Endothelial cell of umbilical vein (primary cell): ENCODE data around the gene APBB2. TPM values are rescaled to one million over a fixed set of nuclear protein-coding genes. Genes with fewer than 3 reads are reported as not detected.
A peak's percentile ranks its signal among the peaks of the same experiment; 100 is the strongest.

Experiments used
- BruUV-seq: library from RNA; stranded (reverse); fragments of 400-500 nt; replicated peaks from 2 replicates; lab custom pipeline; 2021; lab: Mats Ljungman, UMichigan
- CTCF ChIA-PET: fragments of 300-600, 350-600 bp; sonication (Branson Sonifier 250); formaldehyde crosslinking; loops from one replicate; lab custom pipeline; 2021; ENCODE audit warnings: antibody characterized with exemption, inconsistent platforms; lab: Charles Lee
- POLR2A ChIA-PET: fragments of 300-600, 350-600 bp; sonication (Branson Sonifier 250); formaldehyde crosslinking; loops from one replicate; lab custom pipeline; 2021; ENCODE audit warnings: antibody characterized with exemption, inconsistent platforms; lab: Charles Lee
- DNase-seq: peaks from one replicate; pipeline ENCODE4 v3.0.0-alpha.2; 2011; ENCODE audit warnings: low read depth, low spot score
- FAIRE-seq: peaks from 2 replicates; lab custom pipeline; 2011; peaks lifted over from hg19 to GRCh38; lab: Jason Lieb, UNC
- H2AFZ ChIP-seq: 2 replicates; pipeline ENCODE4 v1.6.0; 2012; ENCODE audit warnings: low read depth, low read length, control low read depth, inconsistent platforms
- H3K27ac ChIP-seq: 2 replicates; pipeline ENCODE4 v1.5.1; 2011; ENCODE audit warnings: low read depth, mild to moderate bottlenecking, control low read depth, low read length, moderate library complexity; ENCODE audit not compliant: insufficient read depth
- H3K27me3 ChIP-seq, 2 experiments: 2 replicates each; pipeline versions ENCODE4 v1.6.0 to v1.6.1; 2011; ENCODE audit warnings: low read length in 2 of 2, mixed read lengths in 1 of 2; ENCODE audit not compliant: control insufficient read depth in 2 of 2, insufficient read depth in 2 of 2
- H3K36me3 ChIP-seq, 2 experiments: 2 replicates in 1 of 2; 3 replicates in 1 of 2; pipeline ENCODE4 v1.5.1; 2011; ENCODE audit warnings: low read length in 2 of 2, mild to moderate bottlenecking in 1 of 2, moderate library complexity in 1 of 2; ENCODE audit not compliant: control insufficient read depth in 2 of 2, insufficient read depth in 2 of 2; ENCODE audit errors: extremely low read depth in 1 of 2
- H3K4me1 ChIP-seq: 3 replicates; pipeline ENCODE4 v1.5.1; 2011; ENCODE audit warnings: mild to moderate bottlenecking, low read length; ENCODE audit not compliant: control insufficient read depth, insufficient read depth; ENCODE audit errors: extremely low read depth
- H3K4me2 ChIP-seq: 2 replicates; pipeline ENCODE4 v1.6.1; 2011; ENCODE audit warnings: low read length, control low read depth, mixed read lengths; ENCODE audit not compliant: insufficient read depth
- H3K4me3 ChIP-seq, 3 experiments: fragments of 200-600 bp in 1 of 3; sonication (generic), shearing (Covaris generic) in 1 of 3; replicated peaks in 1 of 3; 2 replicates each; pipeline ENCODE4 v1.5.1; 2011 to 2016; ENCODE audit warnings: control low read depth in 3 of 3, low read length in 3 of 3, mild to moderate bottlenecking in 2 of 3, inconsistent platforms in 1 of 3, low read depth in 1 of 3, moderate library complexity in 1 of 3; ENCODE audit not compliant: insufficient read depth in 1 of 3
- H3K79me2 ChIP-seq: 2 replicates; pipeline ENCODE4 v1.6.0; 2012; ENCODE audit warnings: low read length, inconsistent platforms; ENCODE audit not compliant: control insufficient read depth, insufficient read depth
- H3K9ac ChIP-seq: replicated peaks from 2 replicates; pipeline ENCODE3; 2011; ENCODE audit warnings: low read length, control low read depth; ENCODE audit not compliant: insufficient read depth; ENCODE audit errors: extremely low read depth
- H3K9me1 ChIP-seq: replicated peaks from 3 replicates; pipeline ENCODE4 v1.6.0; 2011; ENCODE audit warnings: mild to moderate bottlenecking, low read length; ENCODE audit not compliant: control insufficient read depth, insufficient read depth; ENCODE audit errors: extremely low read depth
- H3K9me3 ChIP-seq: replicated peaks from 2 replicates; pipeline ENCODE4 v1.5.1; 2012; ENCODE audit warnings: low read length, inconsistent platforms; ENCODE audit not compliant: control insufficient read depth, insufficient read depth
- H4K20me1 ChIP-seq: replicated peaks from 2 replicates; pipeline ENCODE3; 2011; ENCODE audit warnings: mild to moderate bottlenecking, low read length; ENCODE audit not compliant: control insufficient read depth, insufficient read depth; ENCODE audit errors: extremely low read depth
- CTCF ChIP-seq, 2 donors: IDR thresholded peaks; 1 replicate in 1 of 2; 2 replicates in 1 of 2; pipeline ENCODE4 v1.5.1; 2011; ENCODE audit warnings: low read length in 2 of 2, mild to moderate bottlenecking in 2 of 2, moderate library complexity in 2 of 2, control low read depth in 1 of 2, inconsistent platforms in 1 of 2, low read depth in 1 of 2; ENCODE audit not compliant: insufficient read depth in 1 of 2; ENCODE audit errors: extremely low read depth in 1 of 2
- EZH2 ChIP-seq: IDR thresholded peaks from 2 replicates; pipeline ENCODE4 v1.6.1; 2012; ENCODE audit warnings: borderline replicate concordance, low read depth, mild to moderate bottlenecking, moderate library complexity, low read length, inconsistent platforms; ENCODE audit not compliant: severe bottlenecking
- FOS ChIP-seq: IDR thresholded peaks from 2 replicates; pipeline ENCODE4 v1.6.1; 2011; ENCODE audit warnings: mild to moderate bottlenecking, low read length, moderate library complexity, borderline replicate concordance; ENCODE audit not compliant: insufficient read depth
- JUN ChIP-seq: IDR thresholded peaks from 2 replicates; pipeline ENCODE4 v1.6.1; 2011; ENCODE audit warnings: borderline replicate concordance, low read depth; ENCODE audit not compliant: insufficient read length, insufficient read depth
- MAX ChIP-seq: IDR thresholded peaks from 2 replicates; pipeline ENCODE4 v1.6.1; 2011; ENCODE audit not compliant: insufficient read depth, insufficient read length
- MYC ChIP-seq: IDR thresholded peaks from one replicate; pipeline ENCODE4 v1.6.1; 2011; ENCODE audit warnings: mild to moderate bottlenecking, low read depth, low read length
- POLR2A ChIP-seq: IDR thresholded peaks from 2 replicates; pipeline ENCODE4 v1.6.1; 2012; ENCODE audit warnings: low read depth, mild to moderate bottlenecking, control low read depth, low read length
- POLR2AphosphoS5 ChIP-seq: IDR thresholded peaks from 2 replicates; pipeline ENCODE4 v1.6.1; 2012; ENCODE audit warnings: low read depth, mild to moderate bottlenecking, control low read depth, low read length, moderate library complexity; ENCODE audit not compliant: insufficient read depth
- dilution Hi-C: fragments of 300-500 bp; cut with MboI; formaldehyde crosslinking; loops from one replicate; pipeline ENCODE4 v1.15.0; 2019; ENCODE audit warnings: low sequenced_read_pairs; ENCODE audit not compliant: extremely low pct_ligation_motif_present
- intact Hi-C: fragments of 100-400 bp; cut with micrococcal nuclease; formaldehyde crosslinking; loops from one replicate; pipeline ENCODE4 v1.10.0; 2022
- polyA plus RNA-seq, 4 experiments: library from polyadenylated mRNA; depleted of rRNA in 3 of 4; stranded (reverse) in 3 of 4; unstranded in 1 of 4; fragments of >200 nt; gene quantifications; 2 replicates each; pipeline versions ENCODE4 v1.2.1 to v1.2.3, GENCODE V29; 2011 to 2012; ENCODE audit warnings: missing spikeins in 1 of 4
- total RNA-seq: library from RNA; stranded (reverse); gene quantifications from 2 replicates; pipeline ENCODE4 v1.2.3, GENCODE V29; 2021

APBB2 gene
- total and polyA plus RNA-seq, 2 donors (not counting 3 experiments of a cell fraction or from before 2014, with no cell fraction given) = 79.8 to 124 TPM

GRCh38 chr4:41136456-41136855 lies 77.9 kb downstream of the APBB2 start:
- dilution Hi-C loops (no loop called here), intact Hi-C loops (no loop called here)
- H3K4me3 ChIP-seq = no peak overlapping the region
- peaks cover 3% of the 10 kb centered on the region for H4K20me1 ChIP-seq
- H2AFZ ChIP-seq = no peak overlapping the region
- no peak overlapping the region for H3K27ac ChIP-seq
- ChIA-PET POLR2A (no interaction called here), CTCF (interaction anchor here (1.0 to 1.9 kb wide), 8 partner anchors 17 to 160 kb away, joined by 3 to 8 read pairs (median 3); partner anchors contain the start of gene APBB2)
- TF ChIP-seq POLR2AphosphoS5 = no peak
- TF ChIP-seq JUN = no peak
- TF ChIP-seq POLR2A = no peak
- no peak for TF ChIP-seq MAX
- no peak for TF ChIP-seq EZH2
- TF ChIP-seq FOS = no peak
- TF ChIP-seq MYC = no peak
- TF ChIP-seq CTCF (IDR thresholded peaks at IDR 0.05; ENCODE audit: extremely low read depth in 1 of 2, insufficient read depth in 1 of 2, low read depth in 1 of 2, low read length in 2 of 2) = no peak
- H3K79me2 ChIP-seq = peaks cover 95% of the 10 kb centered on the region
- no peaks in the 10 kb centered on the region for H3K9me3 ChIP-seq
- no peak overlapping the region for H3K4me2 ChIP-seq
- BruUV-seq = no TSS peak
- H3K4me1 ChIP-seq = peaks cover 27% of the 10 kb centered on the region
- H3K27me3 ChIP-seq = no peaks in the 10 kb centered on the region
- peaks cover 0 to 2% of the 10 kb centered on the region in 2 experiments for H3K36me3 ChIP-seq
- FAIRE-seq (no peak), DNase-seq (peak; percentile 31)
- no peak overlapping the region for H3K9ac ChIP-seq
- peaks cover 2% of the 10 kb centered on the region for H3K9me1 ChIP-seq
